H1 (cell line): Measurements from ENCODE around the gene PGD. TPM values are rescaled to one million over a fixed set of nuclear protein-coding genes. Genes with fewer than 3 reads are reported as not detected.

Experiments used
- CTCF ChIA-PET: fragments of 300-600 bp; sonication (Branson Sonifier 250); formaldehyde crosslinking; loops from one replicate; lab custom pipeline; 2021; ENCODE audit not compliant: partially characterized antibody; lab: Charles Lee
- POLR2A ChIA-PET: fragments of 300-600 bp; sonication (Branson Sonifier 250); formaldehyde crosslinking; loops from one replicate; lab custom pipeline; 2021; ENCODE audit warnings: inconsistent platforms; ENCODE audit not compliant: partially characterized antibody; lab: Charles Lee
- DNase-seq, 2 experiments: peaks; one replicate each; pipeline versions ENCODE4 v3.0.0 to v3.0.0-alpha.2; 2010 to 2022; ENCODE audit warnings: low spot score in 2 of 2, low read depth in 1 of 2, mixed read lengths in 1 of 2
- FAIRE-seq: peaks from 2 replicates; lab custom pipeline; 2011; peaks lifted over from hg19 to GRCh38; lab: Jason Lieb, UNC
- H2AFZ ChIP-seq: 2 replicates; pipeline ENCODE4 v1.8.1; 2012; ENCODE audit warnings: low read length, inconsistent platforms
- H2AK5ac ChIP-seq: 2 replicates; pipeline ENCODE4 v1.6.1; 2013; ENCODE audit warnings: low read depth, low read length
- H2BK120ac ChIP-seq: replicated peaks from 2 replicates; pipeline ENCODE3; 2013; ENCODE audit warnings: low read depth, low read length, inconsistent platforms
- H2BK12ac ChIP-seq: 2 replicates; pipeline ENCODE4 v1.6.1; 2013; ENCODE audit warnings: low read depth, low read length
- H2BK15ac ChIP-seq: 2 replicates; pipeline ENCODE4 v1.6.1; 2013; ENCODE audit warnings: low read length
- H2BK20ac ChIP-seq: 2 replicates; pipeline ENCODE4 v1.6.1; 2013; ENCODE audit warnings: low read length
- H2BK5ac ChIP-seq: 2 replicates; pipeline ENCODE4 v1.6.1; 2013; ENCODE audit warnings: low read depth, low read length
- H3K14ac ChIP-seq: 2 replicates; pipeline ENCODE4 v1.6.1; 2013; ENCODE audit warnings: inconsistent platforms; ENCODE audit not compliant: insufficient read length
- H3K18ac ChIP-seq: 2 replicates; pipeline ENCODE4 v1.6.1; 2013; ENCODE audit warnings: low read length; ENCODE audit errors: extremely low read depth
- H3K23ac ChIP-seq: 2 replicates; pipeline ENCODE4 v1.6.1; 2013; ENCODE audit warnings: inconsistent platforms; ENCODE audit not compliant: insufficient read length
- H3K23me2 ChIP-seq: 2 replicates; pipeline ENCODE4 v1.6.1; 2013; ENCODE audit warnings: low read depth, low read length
- H3K27ac ChIP-seq: 2 replicates; pipeline ENCODE4 v1.6.1; 2011; ENCODE audit warnings: low read depth, low read length, inconsistent platforms
- H3K27me3 ChIP-seq, 4 experiments: replicated peaks in 1 of 4; 1 replicate in 1 of 4; 2 replicates in 3 of 4; pipeline versions ENCODE4 v1.6.1 to v1.8.1; 2011 to 2013; ENCODE audit warnings: low read length in 3 of 4, mild to moderate bottlenecking in 3 of 4, inconsistent platforms in 2 of 4, mixed read lengths in 2 of 4, moderate library complexity in 1 of 4; ENCODE audit not compliant: control insufficient read depth in 3 of 4, insufficient read depth in 3 of 4; ENCODE audit errors: extremely low read depth in 1 of 4
- H3K36me3 ChIP-seq, 4 experiments: 2 replicates each; pipeline versions ENCODE4 v1.6.1 to v1.8.1; 2011 to 2013; ENCODE audit warnings: mild to moderate bottlenecking in 4 of 4, low read length in 3 of 4, moderate library complexity in 2 of 4, control low read depth in 1 of 4, inconsistent platforms in 1 of 4; ENCODE audit not compliant: insufficient read depth in 4 of 4, control insufficient read depth in 2 of 4
- H3K4ac ChIP-seq: replicated peaks from 2 replicates; pipeline ENCODE3; 2013; ENCODE audit warnings: low read length, low read depth, mixed read lengths, inconsistent platforms; ENCODE audit not compliant: insufficient read length
- H3K4me1 ChIP-seq, 4 experiments: replicated peaks in 1 of 4; 1 replicate in 1 of 4; 2 replicates in 3 of 4; pipeline versions ENCODE4 v1.6.1 to v1.8.1; 2011 to 2013; ENCODE audit warnings: low read length in 3 of 4, inconsistent platforms in 2 of 4, mixed read lengths in 1 of 4; ENCODE audit not compliant: insufficient read depth in 4 of 4, control insufficient read depth in 3 of 4
- H3K4me2 ChIP-seq, 2 experiments: 2 replicates each; pipeline versions ENCODE4 v1.6.1 to v1.8.1; 2011 to 2013; ENCODE audit warnings: low read depth in 2 of 2, low read length in 2 of 2, control low read depth in 1 of 2, inconsistent platforms in 1 of 2, mild to moderate bottlenecking in 1 of 2; ENCODE audit not compliant: insufficient read depth in 1 of 2
- H3K4me3 ChIP-seq, 4 experiments: fragments of 200-600, 300-600 bp in 1 of 4; sonication (generic), shearing (Covaris generic), sonication (Bioruptor Twin) in 1 of 4; 2 replicates each; pipeline versions ENCODE4 v1.5.1 to v1.8.1; 2011 to 2016; ENCODE audit warnings: low read length in 4 of 4, low read depth in 3 of 4, control low read depth in 2 of 4, inconsistent platforms in 2 of 4, mild to moderate bottlenecking in 2 of 4, mixed read lengths in 1 of 4, moderate library complexity in 1 of 4; ENCODE audit not compliant: insufficient read depth in 2 of 4; ENCODE audit errors: extremely low read depth in 1 of 4
- H3K56ac ChIP-seq: replicated peaks from 2 replicates; pipeline ENCODE3; 2013; ENCODE audit warnings: low read depth, mild to moderate bottlenecking, mixed read lengths, low read length, inconsistent platforms; ENCODE audit not compliant: insufficient read length
- H3K79me1 ChIP-seq: 2 replicates; pipeline ENCODE4 v1.6.1; 2013; ENCODE audit warnings: low read depth, low read length, control low read depth
- H3K79me2 ChIP-seq, 2 experiments: 2 replicates each; pipeline versions ENCODE4 v1.6.1 to v1.8.1; 2012 to 2013; ENCODE audit warnings: low read length in 2 of 2, mild to moderate bottlenecking in 2 of 2, inconsistent platforms in 1 of 2; ENCODE audit not compliant: insufficient read depth in 2 of 2, control insufficient read depth in 1 of 2
- H3K9ac ChIP-seq, 4 experiments: replicated peaks in 1 of 4; 1 replicate in 1 of 4; 2 replicates in 3 of 4; pipeline versions ENCODE4 v1.6.1 to v1.8.1; 2011 to 2013; ENCODE audit warnings: low read depth in 3 of 4, low read length in 3 of 4, control low read depth in 2 of 4, mild to moderate bottlenecking in 2 of 4, moderate library complexity in 2 of 4, inconsistent platforms in 1 of 4; ENCODE audit errors: extremely low read depth in 1 of 4
- H3K9me3 ChIP-seq, 2 experiments: 2 replicates each; pipeline versions ENCODE4 v1.6.1 to v1.8.1; 2012 to 2013; ENCODE audit warnings: mild to moderate bottlenecking in 2 of 2, moderate library complexity in 2 of 2, control low read depth in 1 of 2, inconsistent platforms in 1 of 2, low read depth in 1 of 2, low read length in 1 of 2, mixed read lengths in 1 of 2; ENCODE audit not compliant: insufficient read depth in 2 of 2
- H4K20me1 ChIP-seq, 2 experiments: replicated peaks in 1 of 2; 2 replicates each; pipeline versions ENCODE3 to v1.8.1; 2011 to 2013; ENCODE audit warnings: inconsistent platforms in 2 of 2, low read length in 2 of 2, mild to moderate bottlenecking in 1 of 2; ENCODE audit not compliant: insufficient read depth in 2 of 2, control insufficient read depth in 1 of 2
- H4K5ac ChIP-seq: 2 replicates; pipeline ENCODE4 v1.6.1; 2013; ENCODE audit warnings: low read length, low read depth, mixed read lengths, inconsistent platforms; ENCODE audit not compliant: insufficient read length
- H4K8ac ChIP-seq: 2 replicates; pipeline ENCODE4 v1.8.0; 2013; ENCODE audit warnings: mild to moderate bottlenecking, moderate library complexity, low read length, inconsistent platforms; ENCODE audit not compliant: insufficient read depth; ENCODE audit errors: extremely low read depth
- H4K91ac ChIP-seq: replicated peaks from 2 replicates; pipeline ENCODE3; 2013; ENCODE audit warnings: low read length, mixed read lengths, inconsistent platforms; ENCODE audit not compliant: insufficient read length
- SIX5 ChIP-seq: IDR thresholded peaks from 2 replicates; pipeline ENCODE4 v1.6.1; 2011; ENCODE audit warnings: mild to moderate bottlenecking, low read depth, low read length
- TAF7 ChIP-seq: optimal IDR thresholded peaks from 2 replicates; pipeline ENCODE3; 2011; ENCODE audit warnings: low read depth, mild to moderate bottlenecking, inconsistent platforms, low read length, moderate library complexity, borderline replicate concordance
- WGBS, 2 experiments: shearing (Covaris generic) in 1 of 2; methylation state at CpG; one replicate each; pipeline versions ENCODE4 v1.1.6 to v1.1.7; 2013 to 2015; ENCODE audit warnings: low lambda C conversion rate in 2 of 2, mixed read lengths in 2 of 2, inconsistent platforms in 1 of 2, low coverage in 1 of 2, missing lambda C conversion rate in 1 of 2; ENCODE audit not compliant: insufficient replicate concordance in 2 of 2, insufficient coverage in 1 of 2, insufficient read length in 1 of 2; ENCODE audit errors: extremely low coverage in 1 of 2, missing lambda C conversion rate in 1 of 2; 5-methylcytosine and 5-hydroxymethylcytosine counted together
- polyA plus RNA-seq, 7 experiments: library from polyadenylated mRNA; depleted of rRNA in 3 of 7; stranded (reverse) in 5 of 7; unstranded in 2 of 7; fragments of >200 nt in 5 of 7; fragments of 200-250 nt in 2 of 7; gene quantifications; 1 replicate in 5 of 7; 2 replicates in 1 of 7; 4 replicates in 1 of 7; pipeline versions ENCODE4 v1.2.1 to v1.2.3, GENCODE V29; 2011 to 2013; ENCODE audit warnings: missing spikeins in 2 of 7, mixed read lengths in 2 of 7
- total RNA-seq: library from RNA; stranded (reverse); fragmentation: NEBNext Ultra II Directional; extraction: Animal tissue kit (Norgen Biotek cat#: 25700); gene quantifications from 2 replicates; pipeline ENCODE4 v1.2.1, GENCODE V29; 2021

The PGD gene
- total and polyA plus RNA-seq, 2 of the 8 experiments (the other 6 are each of a cell fraction or from before 2014, with no cell fraction given) = 191 to 331 TPM

DNA sequence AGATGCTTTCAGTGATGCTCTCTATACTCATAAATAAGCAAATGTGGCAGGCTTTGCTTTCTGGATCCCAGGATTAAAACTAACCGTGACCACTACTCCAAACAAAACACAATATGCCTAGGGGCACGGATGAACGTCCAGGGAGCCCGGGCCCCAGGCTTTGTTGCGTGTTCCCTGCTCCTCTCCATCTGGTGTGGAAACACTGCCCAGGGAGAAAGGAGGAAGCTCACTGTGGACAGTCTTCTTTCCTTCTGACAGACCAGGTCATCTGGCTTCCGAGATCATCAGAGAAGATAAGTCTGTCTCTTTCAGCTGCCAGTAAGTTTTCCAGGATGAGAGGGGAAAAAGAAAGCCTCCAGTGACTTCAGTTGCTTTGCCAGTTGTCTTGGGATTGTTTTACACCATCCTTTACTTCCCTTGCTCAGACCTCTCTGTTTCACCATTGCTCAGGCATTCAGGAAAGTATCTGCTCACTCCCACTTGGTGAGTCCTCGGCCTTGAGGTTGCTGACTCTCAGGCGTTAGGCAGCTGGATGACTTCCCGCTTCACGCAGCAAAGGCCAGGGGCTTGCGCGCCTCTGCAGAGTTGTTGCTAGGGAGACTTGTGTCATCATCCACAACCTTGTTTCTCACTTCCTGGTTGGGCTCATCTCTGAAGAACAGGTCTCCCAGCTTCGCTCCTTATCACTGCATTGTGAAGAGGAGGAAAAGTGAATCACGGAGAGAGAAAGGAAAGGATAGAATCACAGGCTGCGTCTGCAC lies 20.6 kb upstream of the PGD start:
- no peaks in the 10 kb centered on the region for H3K9me3 ChIP-seq
- no peak overlapping the region for H3K14ac ChIP-seq
- H2BK20ac ChIP-seq = no peak overlapping the region
- no peaks in the 10 kb centered on the region; the same call in 1 of the 2 replicates for H3K79me1 ChIP-seq
- ChIA-PET CTCF (interaction anchor here (0.6 to 2.9 kb wide), 18 partner anchors 8 to 502 kb away, joined by 3 to 26 read pairs (median 5); partner anchors contain the start of gene CENPS), POLR2A (interaction anchor here (2.6 kb wide), 1 partner anchor 10 kb away, joined by 10 read pairs; no protein-coding TSS in a partner anchor)
- no peak for DNase-seq
- H2AK5ac ChIP-seq = no peak overlapping the region
- no peak overlapping the region for H3K4me3 ChIP-seq
- H2AFZ ChIP-seq = no peak overlapping the region
- H3K4ac ChIP-seq = no peak overlapping the region
- no peak overlapping the region for H2BK120ac ChIP-seq
- no peaks in the 10 kb centered on the region for H4K20me1 ChIP-seq
- no peak overlapping the region for H3K56ac ChIP-seq
- H2BK5ac ChIP-seq = no peak overlapping the region
- H4K91ac ChIP-seq = no peak overlapping the region
- H3K36me3 ChIP-seq = peaks cover 13 to 39% (median 27%) of the 10 kb centered on the region in 4 experiments; a peak in 6 of 8 replicates
- TF ChIP-seq TAF7 = no peak
- no peak for TF ChIP-seq SIX5
- no peak overlapping the region for H4K8ac ChIP-seq
- no peaks in the 10 kb centered on the region for H3K79me2 ChIP-seq
- no peak overlapping the region for H3K23ac ChIP-seq
- H3K27me3 ChIP-seq = no peaks in the 10 kb centered on the region
- FAIRE-seq = no peak
- no peaks in the 10 kb centered on the region for H3K23me2 ChIP-seq
- H3K18ac ChIP-seq = no peak overlapping the region
- H2BK15ac ChIP-seq = no peak overlapping the region
- no peak overlapping the region for H2BK12ac ChIP-seq
- H3K27ac ChIP-seq = no peak overlapping the region
- H4K5ac ChIP-seq = no peak overlapping the region
- H3K4me2 ChIP-seq = no peak overlapping the region
- no peak overlapping the region for H3K9ac ChIP-seq
- WGBS, 2 experiments = 98% methylated on average over 15 of the region's 15 CpGs; no CpG with 5 or more reads in 1 of the 2 experiments
- no peaks in the 10 kb centered on the region for H3K4me1 ChIP-seq
